OCI-M1 (cell line): ENCODE results near the gene NBR1.
"Not testable (repeated sequence)": the region's sequence is repeated elsewhere in the genome, so short reads cannot be mapped to it uniquely, and the experiment has no call there.

ENCODE experiments used
- DNase-seq: peaks from one replicate; lab custom pipeline; 2025; lab: John Stamatoyannopoulos, UW

The NBR1 gene

DNA sequence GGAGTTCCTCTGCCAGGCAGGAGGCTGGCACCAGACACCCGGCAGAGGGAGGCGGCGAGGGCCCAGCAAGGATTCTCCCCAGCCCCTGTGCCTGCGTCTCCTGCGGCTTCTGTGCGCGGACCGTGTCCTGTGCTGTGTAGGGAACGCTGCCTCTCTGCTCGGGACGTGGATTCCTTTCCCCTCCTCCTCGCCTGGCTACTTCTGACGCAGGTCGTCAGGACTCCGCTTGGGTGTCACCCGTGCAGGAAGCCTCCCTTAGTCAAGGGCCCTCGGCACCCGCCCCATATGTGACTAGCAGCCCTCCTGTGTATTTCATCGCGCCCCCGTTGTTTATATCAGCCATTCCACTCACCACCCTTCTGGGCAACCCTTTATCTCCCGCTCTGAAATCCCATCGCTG, 75.4 kb downstream of the NBR1 start:
- DNase-seq, result not testable (repeated sequence)
